IPS DF 4.7 (cell line): ENCODE data around the gene ENO1.

Source experiments
- DNase-seq: peaks from one replicate; pipeline ENCODE4 v3.0.0-alpha.2; 2013; ENCODE audit warnings: low spot score; ENCODE audit errors: extremely low read depth

Gene ENO1

DNA sequence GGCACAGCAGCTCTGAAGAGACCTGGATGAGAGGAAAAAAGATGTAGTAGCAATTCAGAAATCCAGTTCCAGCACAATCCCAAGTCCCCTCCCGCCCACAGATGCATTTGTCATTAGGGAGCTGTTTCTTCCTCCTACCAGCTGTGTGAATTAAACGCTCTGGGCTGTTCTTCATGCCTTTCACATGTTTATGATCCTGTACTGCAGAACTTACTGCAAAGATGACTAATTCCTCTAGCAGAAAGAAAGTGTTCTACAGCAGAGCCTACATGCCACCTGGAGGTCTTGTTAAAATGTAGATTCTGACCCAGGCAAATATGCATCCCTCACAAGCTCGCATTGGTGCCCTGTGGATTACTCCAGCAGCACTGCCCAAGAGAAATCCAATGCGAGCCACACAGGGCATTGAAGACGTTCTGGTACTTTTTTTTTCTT, 6.5 kb downstream of the ENO1 start:
- no peak for DNase-seq

DNA sequence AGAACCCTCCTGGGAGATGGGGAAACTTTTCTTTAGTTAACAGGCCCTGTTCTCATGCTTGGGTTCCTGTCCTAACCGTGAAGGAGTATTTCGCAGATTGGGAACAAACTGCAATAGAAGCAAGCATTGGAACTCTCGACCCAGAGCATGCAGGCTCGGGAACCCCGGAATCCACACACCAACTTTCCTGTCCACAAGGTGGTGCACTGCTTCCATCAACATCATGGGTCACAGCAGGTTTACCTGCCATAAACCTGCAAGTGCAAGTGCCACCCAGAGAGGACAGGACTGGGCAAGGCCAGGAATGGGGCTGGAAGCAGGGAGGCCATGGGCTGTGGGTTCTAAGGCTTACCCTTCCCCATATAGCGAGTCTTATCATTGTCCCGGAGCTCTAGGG, 6.9 kb downstream of the ENO1 start:
- DNase-seq: no peak

DNA sequence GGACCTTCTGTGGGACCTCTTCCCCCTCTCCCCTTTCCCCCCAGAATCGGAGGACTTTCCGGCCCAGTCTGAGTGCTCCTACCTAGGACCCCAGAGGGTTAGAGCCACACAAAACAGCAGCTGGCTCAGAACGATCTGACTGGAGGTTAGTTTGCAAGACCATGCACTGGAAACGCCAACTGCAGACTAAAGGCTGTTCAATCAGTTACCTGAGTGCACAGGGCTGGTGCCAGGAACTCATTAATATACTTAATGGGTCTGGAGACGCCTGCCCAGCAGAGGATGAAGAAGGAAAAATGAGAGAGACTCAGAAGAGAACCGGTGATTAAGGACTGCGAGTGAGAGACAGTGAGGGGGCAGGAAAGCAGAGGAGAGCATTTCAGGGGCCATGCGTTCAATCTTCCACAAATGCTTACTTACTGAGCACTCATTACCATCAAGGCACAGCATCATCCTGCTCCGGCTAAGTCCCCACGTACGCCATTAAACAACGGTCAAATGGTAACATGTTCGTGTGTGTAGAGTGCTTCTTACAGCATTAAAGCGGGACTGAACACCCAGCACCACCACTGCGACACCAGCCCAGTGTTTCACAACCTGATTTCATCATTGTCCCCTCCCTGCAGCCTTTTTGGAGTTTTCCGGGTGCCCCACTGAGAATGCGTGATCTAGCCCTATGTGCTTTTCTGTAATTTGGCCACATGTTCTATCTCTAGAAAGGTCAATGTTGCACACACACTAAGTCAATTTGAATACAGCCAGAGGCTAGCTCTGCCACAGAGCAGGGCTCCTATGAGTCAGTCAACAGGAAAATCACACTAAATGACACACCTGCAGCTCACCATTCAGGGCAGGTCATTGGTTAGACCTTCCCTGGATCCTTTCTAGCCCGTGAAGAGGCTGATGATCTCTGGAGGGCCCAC, 7.6 kb downstream of the ENO1 start:
- DNase-seq: no peak

GRCh38 chr1:8870103-8870502, 8.4 kb downstream of the ENO1 start:
- no peak for DNase-seq

- DNase-seq: no peak
These were observed 10.5 kb downstream of the ENO1 start for GRCh38 chr1:8867878-8868567.

GRCh38 chr1:8866792-8867415, 11.6 kb downstream of the ENO1 start:
- DNase-seq: no peak

DNA sequence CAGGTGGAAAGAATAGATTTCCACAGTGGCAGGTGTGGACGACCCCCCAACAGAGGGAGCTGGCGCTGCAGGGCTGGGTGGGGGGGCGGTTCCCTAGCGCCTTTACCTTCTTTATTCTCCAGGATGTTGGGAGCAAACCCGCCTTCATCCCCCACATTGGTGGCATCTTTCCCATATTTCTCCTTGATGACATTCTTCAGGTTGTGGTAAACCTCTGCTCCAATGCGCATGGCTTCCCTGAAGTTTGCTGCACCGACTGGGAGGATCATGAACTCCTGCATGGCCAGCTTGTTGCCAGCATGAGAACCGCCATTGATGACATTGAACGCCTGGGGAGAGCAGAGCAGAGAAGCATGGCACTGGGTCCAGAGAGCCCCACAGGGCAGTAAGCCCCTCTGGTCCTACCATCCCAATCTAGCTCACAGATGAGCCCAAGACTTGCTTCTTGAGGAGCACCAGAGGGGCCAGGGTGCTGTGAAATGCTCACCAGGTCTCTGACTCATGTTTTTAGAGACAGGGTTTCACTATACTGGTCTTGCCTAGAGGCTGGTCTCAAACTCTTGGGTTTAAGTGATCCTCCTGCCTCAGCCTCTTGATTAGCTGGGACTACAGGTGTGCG, 12.2 kb downstream of the ENO1 start:
- no peak for DNase-seq

DNA sequence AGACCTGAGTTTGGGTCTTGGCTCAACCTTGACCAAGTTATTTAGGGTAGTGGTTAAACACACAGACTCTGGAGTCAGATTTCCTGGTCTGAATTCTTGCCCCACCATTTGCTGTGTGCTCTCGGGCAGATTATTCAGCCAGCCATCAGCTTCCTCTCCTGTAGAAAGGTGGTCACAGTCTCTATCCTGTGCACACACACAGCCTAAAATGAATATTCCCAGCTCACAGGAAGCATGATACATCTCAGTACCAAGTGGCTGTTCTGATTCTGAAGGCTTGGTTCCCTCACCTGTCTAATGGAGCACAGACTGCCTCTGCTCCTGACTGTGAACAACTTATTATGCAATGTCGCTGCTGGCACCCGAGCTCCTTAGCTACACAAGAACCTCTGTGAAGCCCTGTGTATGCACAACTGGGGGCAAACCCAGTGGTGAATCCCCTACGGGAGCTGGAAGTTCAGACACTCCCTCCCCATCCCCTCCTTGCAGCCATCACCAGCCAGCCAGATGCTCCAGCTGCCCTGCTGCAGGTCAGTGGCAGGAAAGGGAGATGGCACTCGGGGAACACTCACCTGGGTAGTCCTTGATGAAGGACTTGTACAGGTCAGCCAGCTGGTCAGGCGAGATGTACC, 13.7 kb downstream of the ENO1 start:
- no peak for DNase-seq

DNA sequence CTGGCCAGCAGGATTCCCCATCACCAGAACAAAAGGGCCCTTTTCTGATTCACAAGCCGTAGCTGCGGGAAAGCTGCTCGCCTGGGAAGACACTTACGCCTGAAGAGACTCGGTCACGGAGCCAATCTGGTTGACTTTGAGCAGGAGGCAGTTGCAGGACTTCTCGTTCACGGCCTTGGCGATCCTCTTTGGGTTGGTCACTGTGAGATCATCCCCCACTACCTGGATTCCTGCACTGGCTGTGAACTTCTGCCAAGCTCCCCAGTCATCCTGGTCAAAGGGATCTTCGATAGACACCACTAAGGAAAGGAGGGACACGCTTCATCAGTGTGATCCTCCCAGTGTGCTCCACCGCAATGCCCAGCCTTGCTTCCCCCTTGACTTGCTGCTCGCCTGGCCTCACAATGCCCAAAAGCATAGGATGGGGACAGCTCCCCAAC, 14.7 kb downstream of the ENO1 start:
- no peak for DNase-seq

DNA sequence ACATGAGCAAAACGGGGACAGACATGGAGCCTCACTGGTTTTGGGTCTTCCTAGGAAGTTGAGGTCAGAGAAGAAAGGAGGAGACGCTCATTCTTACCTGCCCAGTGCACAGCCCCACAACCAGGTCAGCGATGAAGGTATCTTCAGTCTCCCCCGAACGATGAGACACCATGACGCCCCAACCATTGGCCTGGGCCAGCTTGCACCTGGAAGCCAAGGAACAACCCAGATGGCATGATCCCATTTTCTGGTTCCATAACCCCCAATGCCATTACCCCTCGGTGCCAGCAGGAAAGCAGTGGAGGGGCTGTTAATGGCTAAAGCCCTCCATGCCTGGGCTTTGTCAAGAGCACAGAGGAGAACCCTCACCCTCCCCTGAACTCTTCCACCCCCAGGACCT, 15.3 kb downstream of the ENO1 start:
- DNase-seq: no peak

DNA sequence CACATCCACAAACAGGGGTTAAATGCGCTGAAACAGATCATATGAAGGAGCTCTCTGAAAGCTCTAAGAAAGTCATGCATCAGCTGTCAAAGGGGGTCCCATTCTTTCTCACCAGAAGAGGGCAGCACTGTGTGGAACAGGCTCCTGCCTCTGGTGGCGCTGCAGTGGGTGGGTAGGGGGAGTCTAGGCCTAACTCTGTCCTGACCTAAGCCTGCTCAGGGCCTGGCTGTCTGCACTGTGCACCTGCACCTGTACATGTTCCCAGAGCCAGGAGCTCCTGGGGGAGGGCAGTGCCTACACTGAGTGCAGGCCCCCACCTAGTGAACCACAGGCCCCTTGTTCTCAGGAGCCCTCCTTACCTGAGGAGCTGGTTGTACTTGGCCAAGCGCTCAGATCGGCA, 16.0 kb downstream of the ENO1 start:
- DNase-seq: no peak

DNA sequence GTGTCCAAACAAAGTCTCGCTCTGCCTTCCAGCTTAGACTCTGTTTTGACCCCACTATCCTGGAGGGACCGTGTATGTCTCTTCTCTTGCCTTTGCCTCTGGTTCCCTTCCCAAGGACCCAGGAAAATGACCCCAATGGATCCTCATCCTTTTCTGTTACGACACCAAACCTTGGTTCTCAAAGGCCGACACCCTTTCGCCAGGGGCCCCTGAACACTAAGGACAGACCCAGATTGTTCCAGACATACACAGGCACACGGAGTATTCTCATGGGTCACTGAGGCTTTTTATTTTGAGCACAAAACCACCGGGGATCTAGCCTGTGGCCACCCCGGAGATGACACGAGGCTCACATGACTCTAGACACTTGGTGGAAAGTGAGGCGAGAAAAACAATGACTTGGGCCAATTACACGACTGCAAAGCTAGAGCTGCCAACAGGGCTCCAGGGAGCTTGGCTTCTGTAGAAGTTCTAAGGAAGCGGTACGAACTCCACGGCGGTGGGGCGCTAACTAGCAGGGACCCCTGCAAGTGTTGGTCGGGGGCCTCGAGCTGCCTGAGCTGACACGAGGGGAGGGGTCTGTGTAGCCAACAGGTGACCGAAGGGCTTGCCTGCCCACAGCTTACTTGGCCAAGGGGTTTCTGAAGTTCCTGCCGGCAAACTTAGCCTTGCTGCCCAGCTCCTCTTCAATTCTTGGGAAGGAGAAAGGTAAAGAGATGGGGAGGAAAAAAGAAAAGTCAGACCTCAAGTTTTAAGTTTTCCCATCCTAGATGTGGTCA, 17.6 kb downstream of the ENO1 start:
- DNase-seq: no peak

DNA sequence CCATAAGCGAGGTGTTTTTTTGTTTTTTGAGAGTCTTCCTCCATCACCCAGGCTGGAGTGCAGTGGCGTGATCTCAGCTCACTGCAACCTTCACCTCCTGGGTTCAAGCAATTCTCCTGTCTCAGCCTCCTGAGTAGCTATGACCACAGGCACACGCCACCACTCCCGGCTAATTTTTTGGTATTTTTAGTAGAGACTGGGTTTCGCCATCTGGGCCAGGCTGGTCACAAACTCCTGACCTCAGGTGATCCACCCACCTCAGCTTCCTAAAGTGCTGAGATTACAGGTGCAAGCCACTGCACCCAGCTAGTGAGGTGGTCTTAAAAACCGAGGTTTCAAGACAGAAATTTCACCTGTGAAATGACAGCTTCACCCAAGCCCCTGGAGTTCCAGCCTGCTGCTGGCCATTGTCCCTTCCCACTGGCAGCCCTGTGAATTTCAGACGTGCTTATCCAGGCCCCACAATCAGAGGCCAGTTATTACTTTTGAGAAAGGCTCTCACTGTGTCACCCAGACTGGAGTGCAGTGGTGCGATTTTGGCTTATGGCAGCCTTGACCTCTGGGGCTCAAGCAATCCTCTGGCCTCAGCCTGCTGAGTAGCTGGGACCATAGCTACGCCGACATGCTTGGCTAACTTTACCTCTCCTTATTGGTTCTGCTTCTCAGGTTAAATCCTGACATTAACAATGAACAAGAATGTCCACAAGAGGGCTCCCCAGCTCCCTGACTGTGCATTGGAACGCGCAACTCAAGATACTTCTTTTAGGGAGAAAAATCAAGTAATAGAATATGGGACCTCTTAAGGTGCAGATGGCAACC, 19.4 kb downstream of the ENO1 start:
- no peak for DNase-seq

DNA sequence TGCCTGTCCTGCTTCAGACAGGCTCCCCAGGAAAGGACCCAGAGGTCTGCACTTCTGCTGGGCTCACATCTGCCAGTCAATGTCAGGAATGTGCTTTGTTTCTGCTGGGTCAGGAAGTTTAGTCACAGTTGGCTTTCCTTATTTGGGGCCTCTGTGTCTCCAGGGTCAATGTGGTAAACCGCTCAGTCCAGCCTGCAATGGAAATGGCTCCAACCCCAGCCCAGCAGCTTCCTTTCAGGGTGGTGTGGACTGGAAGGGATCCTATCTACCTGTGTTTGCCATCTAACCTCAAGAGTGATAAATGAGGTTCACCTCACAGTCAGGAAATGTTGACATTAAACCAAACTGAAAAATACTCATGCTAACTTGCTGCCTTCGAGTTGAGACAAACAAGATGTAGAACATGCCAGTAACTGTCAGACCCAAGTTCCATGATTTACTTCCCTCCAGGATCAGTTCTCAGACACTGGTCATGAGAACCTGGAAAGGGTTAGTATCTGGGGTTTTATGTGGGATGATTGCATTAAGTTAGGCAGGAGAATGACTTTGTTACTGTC, 20.3 kb downstream of the ENO1 start:
- no peak for DNase-seq

- DNase-seq: no peak
These were observed 21.6 kb downstream of the ENO1 start for GRCh38 chr1:8856689-8857412.

DNA sequence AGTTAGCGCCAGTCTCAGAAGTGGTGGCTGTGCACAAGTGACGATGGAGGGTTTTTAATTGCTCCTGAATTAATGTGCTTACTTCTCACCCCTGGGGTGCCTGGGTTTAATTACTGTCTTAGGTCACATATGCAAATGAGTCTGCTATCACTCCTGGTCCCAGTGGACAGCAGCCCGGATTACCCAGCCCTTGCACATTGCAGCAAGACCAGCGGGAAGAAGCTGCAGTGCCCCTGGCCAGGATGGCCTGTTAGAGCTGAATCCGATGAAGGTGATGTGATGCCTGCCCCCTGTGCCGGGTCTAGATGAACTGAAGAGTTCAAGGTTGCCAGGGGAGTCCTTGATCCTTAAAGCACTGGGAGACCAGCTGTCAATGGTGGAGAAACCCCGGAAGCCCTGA, 24.2 kb downstream of the ENO1 start:
- DNase-seq: no peak

DNA sequence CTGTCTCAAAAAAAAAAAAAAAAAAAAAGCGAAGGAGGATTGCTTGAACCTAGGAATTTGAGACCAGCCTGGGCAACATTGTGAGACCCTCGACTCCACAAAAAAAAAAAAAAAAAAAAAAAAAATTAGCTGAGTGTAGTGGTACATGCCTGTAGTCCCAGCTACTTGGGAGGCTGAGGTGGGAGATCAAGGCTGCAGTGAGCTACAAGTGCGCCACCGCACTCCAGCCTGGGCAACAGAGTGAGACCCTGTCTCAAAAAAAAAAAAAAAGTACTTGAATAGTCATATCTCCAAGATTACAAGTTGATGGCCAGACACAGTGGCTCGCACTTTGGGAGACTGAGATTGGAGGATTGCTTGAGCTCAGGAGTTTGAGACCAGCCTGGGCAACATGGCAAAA, 27.4 kb downstream of the ENO1 start:
- DNase-seq: no peak

- no peak for DNase-seq
These were observed 29.7 kb downstream of the ENO1 start for GRCh38 chr1:8848663-8849386.
